SK-N-MC (cell line): ENCODE results near the gene CD200R1L.

ENCODE experiments used
- DNase-seq: peaks from one replicate; pipeline ENCODE4 v3.0.0-alpha.2; 2011; ENCODE audit warnings: low read depth, low spot score
- H3K27ac ChIP-seq: fragments of 200-600 bp; sonication (generic); 2 replicates; pipeline ENCODE4 v1.5.1; 2016; ENCODE audit warnings: mixed run types
- H3K36me3 ChIP-seq: fragments of 200-600 bp; sonication (generic); 2 replicates; pipeline ENCODE4 v1.6.1; 2017; ENCODE audit warnings: antibody characterized with exemption, low read length, mixed read lengths; ENCODE audit not compliant: insufficient read depth
- H3K4me3 ChIP-seq: fragments of 200-600 bp; sonication (generic); 2 replicates; pipeline ENCODE4 v1.5.1; 2016
- H3K9ac ChIP-seq: fragments of 200-600 bp; sonication (generic); 2 replicates; pipeline ENCODE4 v1.8.0; 2017; ENCODE audit warnings: mixed run types, mixed read lengths; ENCODE audit not compliant: insufficient read length
- H3K9me3 ChIP-seq: fragments of 200-600 bp; sonication (generic); 2 replicates; pipeline ENCODE4 v1.6.1; 2017; ENCODE audit warnings: low read depth, mild to moderate bottlenecking, antibody characterized with exemption, low read length, moderate library complexity, mixed read lengths
- EZH2 ChIP-seq: fragments of 200-600 bp; sonication (generic); IDR thresholded peaks from one replicate; pipeline ENCODE4 v1.6.1; 2017; ENCODE audit warnings: antibody characterized with exemption
- FOXP2 ChIP-seq: optimal IDR thresholded peaks from 2 replicates; pipeline ENCODE3; 2011; ENCODE audit warnings: mild to moderate bottlenecking, moderate library complexity; ENCODE audit not compliant: insufficient read depth; ENCODE audit errors: extremely low read length, control extremely low read depth
- POLR2AphosphoS5 ChIP-seq: IDR thresholded peaks from 2 replicates; pipeline ENCODE4 v1.6.1; 2012; ENCODE audit warnings: mild to moderate bottlenecking, low read depth, low read length, borderline replicate concordance

Gene CD200R1L

DNA sequence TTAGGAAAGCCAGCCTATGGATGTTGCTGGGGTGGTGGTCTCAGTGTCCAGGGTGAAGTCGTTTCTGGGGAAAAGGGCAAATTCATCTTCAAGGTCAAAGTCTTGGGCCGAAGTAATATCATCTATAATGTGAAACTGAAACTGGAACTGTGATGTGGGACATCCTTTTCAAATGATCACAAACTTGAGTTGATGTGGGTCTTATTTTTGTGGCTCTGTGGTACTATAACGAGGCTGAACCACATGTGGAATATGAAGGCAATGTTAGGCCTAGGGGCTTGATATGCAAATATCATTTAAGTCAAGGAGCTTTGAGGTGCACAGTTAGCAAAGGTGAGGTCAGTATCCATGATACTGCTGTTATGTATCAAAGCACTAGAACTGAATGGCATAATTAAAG lies 1.5 kb upstream of the CD200R1L start:
- no peaks in the 10 kb centered on the region for H3K9me3 ChIP-seq
- no peak for DNase-seq
- H3K9ac ChIP-seq: no peak overlapping the region
- no peaks in the 10 kb centered on the region for H3K36me3 ChIP-seq
- no peak overlapping the region for H3K4me3 ChIP-seq
- no peak for TF ChIP-seq EZH2
- no peak for TF ChIP-seq POLR2AphosphoS5
- no peak for TF ChIP-seq FOXP2
- no peak overlapping the region for H3K27ac ChIP-seq

- Histone ChIP-seq H3K9ac (no peak overlapping the region), H3K9me3 (no peaks in the 10 kb centered on the region), H3K36me3 (no peaks in the 10 kb centered on the region), H3K4me3 (no peak overlapping the region), H3K27ac (no peak overlapping the region)
- DNase-seq: no peak
- no peak for TF ChIP-seq POLR2AphosphoS5
- no peak for TF ChIP-seq EZH2
- no peak for TF ChIP-seq FOXP2
These were observed 1.0 kb upstream of the CD200R1L start for GRCh38 chr3:112847692-112848091.

- Histone ChIP-seq H3K4me3 (no peak overlapping the region), H3K27ac (no peak overlapping the region), H3K9me3 (no peaks in the 10 kb centered on the region), H3K9ac (no peak overlapping the region), H3K36me3 (no peaks in the 10 kb centered on the region)
- no peak for DNase-seq
- TF ChIP-seq EZH2 (no peak), POLR2AphosphoS5 (no peak)
These were observed 892 bp downstream of the CD200R1L start for GRCh38 chr3:112845772-112846171.

DNA sequence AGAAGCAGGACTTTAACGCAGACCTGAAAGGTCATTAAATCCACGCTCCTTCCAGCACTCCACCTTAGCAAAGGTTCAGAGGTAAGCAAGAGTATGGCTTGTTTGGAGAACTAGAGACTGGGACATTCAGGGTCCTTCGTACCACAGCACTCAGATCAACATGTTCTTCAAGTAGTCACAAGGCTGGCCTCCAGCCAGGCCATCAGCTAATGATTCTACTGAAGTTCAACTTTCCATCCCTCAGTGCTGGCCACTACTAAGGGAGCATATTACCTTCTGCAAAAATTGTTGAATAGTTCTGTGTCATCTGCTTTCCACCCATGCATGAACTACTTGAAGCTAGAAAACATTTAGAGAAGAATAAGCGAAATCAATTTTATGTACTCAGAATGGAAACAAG lies 17.6 kb downstream of the CD200R1L start:
- Histone ChIP-seq H3K4me3 (no peak overlapping the region), H3K36me3 (no peaks in the 10 kb centered on the region), H3K27ac (no peak overlapping the region), H3K9ac (no peak overlapping the region), H3K9me3 (no peaks in the 10 kb centered on the region)
- no peak for DNase-seq
- TF ChIP-seq POLR2AphosphoS5 (no peak), EZH2 (no peak), FOXP2 (no peak)

- H3K36me3 ChIP-seq: no peaks in the 10 kb centered on the region
- H3K9ac ChIP-seq: no peak overlapping the region
- H3K4me3 ChIP-seq: no peak overlapping the region
- no peak overlapping the region for H3K27ac ChIP-seq
- DNase-seq: no peak
- TF ChIP-seq POLR2AphosphoS5: no peak
- no peak for TF ChIP-seq FOXP2
- TF ChIP-seq EZH2: no peak
- H3K9me3 ChIP-seq: no peaks in the 10 kb centered on the region
These were observed 24.3 kb downstream of the CD200R1L start for GRCh38 chr3:112822064-112823055.

DNA sequence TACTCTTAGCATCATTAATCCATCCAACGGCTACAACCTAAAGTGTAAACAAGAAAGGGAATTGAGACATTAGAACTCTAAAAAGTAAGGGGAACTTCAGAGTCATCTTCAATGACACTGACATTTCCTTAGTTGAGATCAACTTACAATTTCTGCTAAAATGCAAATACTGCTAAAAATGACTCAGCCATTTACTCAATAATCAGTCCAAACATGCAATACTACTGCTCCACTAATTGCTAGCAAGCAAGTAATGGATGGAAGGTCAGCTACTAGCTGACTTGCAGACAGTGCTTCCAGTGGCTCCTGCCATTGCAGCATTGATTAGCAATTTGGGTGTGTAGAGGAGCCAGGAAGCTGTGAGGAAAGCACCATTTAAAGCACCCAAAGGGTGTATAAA lies 28.4 kb downstream of the CD200R1L start:
- TF ChIP-seq FOXP2 (no peak), EZH2 (no peak)
- Histone ChIP-seq H3K9ac (no peak overlapping the region), H3K27ac (no peak overlapping the region), H3K4me3 (no peak overlapping the region), H3K9me3 (no peaks in the 10 kb centered on the region), H3K36me3 (no peaks in the 10 kb centered on the region)
- no peak for DNase-seq

- Histone ChIP-seq H3K4me3 (no peak overlapping the region), H3K27ac (no peak overlapping the region), H3K36me3 (no peaks in the 10 kb centered on the region), H3K9ac (no peak overlapping the region), H3K9me3 (no peaks in the 10 kb centered on the region)
- DNase-seq: no peak
- TF ChIP-seq EZH2 (no peak), FOXP2 (no peak), POLR2AphosphoS5 (no peak)
These were observed 28.9 kb downstream of the CD200R1L start for GRCh38 chr3:112817797-112818196.

DNA sequence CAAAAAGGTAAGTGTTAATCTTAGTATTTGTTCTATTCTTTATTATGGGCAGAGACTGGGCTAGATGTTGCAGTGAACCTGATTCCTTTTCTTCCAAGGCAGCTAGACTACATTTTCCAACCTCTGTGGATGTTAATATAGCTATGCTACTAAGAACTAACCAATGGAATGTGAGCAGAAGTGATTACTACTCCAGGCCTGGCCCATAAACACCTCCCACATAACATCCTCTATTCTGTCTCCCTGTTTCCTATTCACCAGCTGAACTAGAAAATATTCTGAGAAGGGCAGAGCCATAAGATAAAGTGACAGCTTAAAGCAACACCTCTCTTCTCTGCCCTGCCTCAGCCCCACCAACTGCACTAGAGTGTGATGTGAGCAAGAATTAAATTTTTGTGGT lies 29.4 kb downstream of the CD200R1L start:
- Histone ChIP-seq H3K36me3 (no peaks in the 10 kb centered on the region), H3K4me3 (no peak overlapping the region), H3K9me3 (no peaks in the 10 kb centered on the region), H3K9ac (no peak overlapping the region), H3K27ac (no peak overlapping the region)
- no peak for DNase-seq
- TF ChIP-seq EZH2: no peak
- TF ChIP-seq FOXP2: no peak
- no peak for TF ChIP-seq POLR2AphosphoS5
